Measurements from ENCODE around the gene SFXN5.

Gene SFXN5

GRCh38 chr2:72975017-72975416, 96.5 kb downstream of the SFXN5 start:
- no peak for DNase-seq (ENCODE audit: low spot score)

GRCh38 chr2:72974436-72974754, 97.1 kb downstream of the SFXN5 start:
- DNase-seq (ENCODE audit: low spot score): no peak

GRCh38 chr2:72973566-72974435, 97.7 kb downstream of the SFXN5 start:
- peak; percentile 38 for DNase-seq (ENCODE audit: low spot score)

GRCh38 chr2:72973137-72973535, 98.4 kb downstream of the SFXN5 start:
- no peak for DNase-seq (ENCODE audit: low spot score)

GRCh38 chr2:72972352-72973136, 99.0 kb downstream of the SFXN5 start:
- DNase-seq (ENCODE audit: low spot score): no peak

GRCh38 chr2:72971036-72971435, 100.5 kb downstream of the SFXN5 start:
- no peak for DNase-seq (ENCODE audit: low spot score)

- no peak for DNase-seq (ENCODE audit: low spot score)
Observed at GRCh38 chr2:72969706-72970105, 101.8 kb downstream of the SFXN5 start.

- DNase-seq (ENCODE audit: low spot score): no peak
Observed at GRCh38 chr2:72968286-72968685, 103.2 kb downstream of the SFXN5 start.

- no peak for DNase-seq (ENCODE audit: low spot score)
Observed at GRCh38 chr2:72965770-72966450, 105.6 kb downstream of the SFXN5 start.

GRCh38 chr2:72965016-72965415, 106.5 kb downstream of the SFXN5 start:
- DNase-seq (ENCODE audit: low spot score): no peak

- DNase-seq (ENCODE audit: low spot score): no peak
Observed at GRCh38 chr2:72964146-72964525, 107.4 kb downstream of the SFXN5 start.

- DNase-seq (ENCODE audit: low spot score): no peak
Observed at GRCh38 chr2:72963423-72964145, 107.9 kb downstream of the SFXN5 start.

- DNase-seq (ENCODE audit: low spot score): no peak
Observed at GRCh38 chr2:72962911-72963310, 108.6 kb downstream of the SFXN5 start.

- no peak for DNase-seq (ENCODE audit: low spot score)
Observed at GRCh38 chr2:72961853-72962468, 109.6 kb downstream of the SFXN5 start.

GRCh38 chr2:72961036-72961720, 110.3 kb downstream of the SFXN5 start:
- DNase-seq (ENCODE audit: low spot score): no peak

GRCh38 chr2:72959995-72960981, 111.2 kb downstream of the SFXN5 start:
- no peak for DNase-seq (ENCODE audit: low spot score)

- no peak for DNase-seq (ENCODE audit: low spot score)
Observed at GRCh38 chr2:72959554-72959953, 112.0 kb downstream of the SFXN5 start.

GRCh38 chr2:72958542-72959385, 112.7 kb downstream of the SFXN5 start:
- no peak for DNase-seq (ENCODE audit: low spot score)

- DNase-seq (ENCODE audit: low spot score): no peak
Observed at GRCh38 chr2:72956936-72957335, 114.6 kb downstream of the SFXN5 start.

All from hematopoietic multipotent progenitor cell treated with erythropoietin and hydrocortisone succinate and interleukin-3 and kit ligand, for 15 days (in vitro differentiated cells).